Neuronal stem cell (in vitro differentiated cells): ENCODE data around the gene MRAP.

Source experiments
- DNase-seq: peaks from one replicate; pipeline ENCODE4 v3.0.0-alpha.2; 2013; ENCODE audit warnings: low spot score
- H2AFZ ChIP-seq: one replicate; pipeline ENCODE4 v1.6.1; 2013; ENCODE audit warnings: mild to moderate bottlenecking, low read length, inconsistent platforms
- H2AK5ac ChIP-seq: 2 replicates; pipeline ENCODE4 v1.6.1; 2013; ENCODE audit warnings: low read depth, mild to moderate bottlenecking, inconsistent platforms, low read length, moderate library complexity, mixed read lengths
- H2BK120ac ChIP-seq: 2 replicates; pipeline ENCODE4 v1.6.1; 2013; ENCODE audit warnings: low read depth, mild to moderate bottlenecking, inconsistent platforms, low read length, moderate library complexity, mixed read lengths
- H2BK12ac ChIP-seq: one replicate; pipeline ENCODE4 v1.6.1; 2013; ENCODE audit warnings: low read length, inconsistent platforms
- H2BK15ac ChIP-seq: 2 replicates; pipeline ENCODE4 v1.6.1; 2013; ENCODE audit warnings: mild to moderate bottlenecking, low read length, inconsistent platforms, mixed read lengths
- H2BK5ac ChIP-seq: one replicate; pipeline ENCODE4 v1.6.1; 2013; ENCODE audit warnings: inconsistent platforms, mild to moderate bottlenecking, low read length, moderate library complexity
- H3K14ac ChIP-seq: one replicate; pipeline ENCODE4 v1.6.1; 2013; ENCODE audit warnings: low read length, inconsistent platforms
- H3K18ac ChIP-seq: 2 replicates; pipeline ENCODE4 v1.6.1; 2013; ENCODE audit warnings: low read length, inconsistent platforms
- H3K23ac ChIP-seq: 2 replicates; pipeline ENCODE4 v1.6.1; 2013; ENCODE audit warnings: low read depth, mild to moderate bottlenecking, mixed read lengths, low read length, inconsistent platforms; ENCODE audit not compliant: poor library complexity
- H3K27ac ChIP-seq: replicated peaks from 3 replicates; pipeline ENCODE4 v1.5.1; 2013; ENCODE audit warnings: low read length, inconsistent platforms
- H3K27me3 ChIP-seq, 3 experiments: 2 replicates each; pipeline ENCODE4 v1.6.1; 2013; ENCODE audit warnings: low read length in 3 of 3, mild to moderate bottlenecking in 2 of 3, inconsistent platforms in 1 of 3, low read depth in 1 of 3, mixed read lengths in 1 of 3, moderate library complexity in 1 of 3; ENCODE audit not compliant: control insufficient read depth in 3 of 3, insufficient read depth in 3 of 3
- H3K36me3 ChIP-seq, 2 donors: replicated peaks in 1 of 2; 2 replicates each; pipeline ENCODE4 v1.6.1; 2013; ENCODE audit warnings: low read length in 2 of 2; ENCODE audit not compliant: control insufficient read depth in 2 of 2, insufficient read depth in 2 of 2
- H3K4ac ChIP-seq: 2 replicates; pipeline ENCODE4 v1.6.1; 2013; ENCODE audit warnings: inconsistent platforms, mild to moderate bottlenecking, low read length, moderate library complexity
- H3K4me1 ChIP-seq, 2 donors: 1 replicate in 1 of 2; 2 replicates in 1 of 2; pipeline ENCODE4 v1.6.1; 2013; ENCODE audit warnings: low read length in 2 of 2, low read depth in 1 of 2; ENCODE audit not compliant: control insufficient read depth in 2 of 2, insufficient read depth in 1 of 2
- H3K4me2 ChIP-seq: one replicate; pipeline ENCODE4 v1.6.1; 2013; ENCODE audit warnings: mild to moderate bottlenecking, low read length, inconsistent platforms; ENCODE audit not compliant: insufficient read depth, poor library complexity, severe bottlenecking
- H3K4me3 ChIP-seq, 2 donors: 2 replicates each; pipeline ENCODE4 v1.5.1; 2013; ENCODE audit warnings: low read length in 2 of 2, mild to moderate bottlenecking in 2 of 2, inconsistent platforms in 1 of 2, moderate library complexity in 1 of 2
- H3K79me1 ChIP-seq: one replicate; pipeline ENCODE4 v1.6.1; 2013; ENCODE audit warnings: low read depth, mild to moderate bottlenecking, inconsistent platforms, low read length, moderate library complexity
- H3K9ac ChIP-seq: one replicate; pipeline ENCODE4 v1.6.1; 2013; ENCODE audit warnings: mild to moderate bottlenecking, low read depth, low read length, inconsistent platforms; ENCODE audit not compliant: poor library complexity
- H3K9me3 ChIP-seq, 2 donors: replicated peaks in 1 of 2; 2 replicates each; pipeline versions ENCODE3 to v1.6.1; 2013; ENCODE audit warnings: low read length in 2 of 2, mild to moderate bottlenecking in 2 of 2, inconsistent platforms in 1 of 2, low read depth in 1 of 2, mixed read lengths in 1 of 2, moderate library complexity in 1 of 2; ENCODE audit not compliant: control insufficient read depth in 2 of 2, insufficient read depth in 1 of 2
- H4K8ac ChIP-seq: one replicate; pipeline ENCODE4 v1.6.1; 2013; ENCODE audit warnings: low read depth, mild to moderate bottlenecking, inconsistent platforms, low read length, moderate library complexity
- H4K91ac ChIP-seq: one replicate; pipeline ENCODE4 v1.6.1; 2013; ENCODE audit warnings: low read length, low read depth, mild to moderate bottlenecking, inconsistent platforms; ENCODE audit not compliant: poor library complexity
- WGBS, 2 donors: extraction: QIAGEN DNeasy Blood & Tissue Kit; methylation state at CpG; one replicate each; pipeline ENCODE4 v1.1.7; 2013; ENCODE audit warnings: missing lambda C conversion rate in 2 of 2, mixed read lengths in 1 of 2; ENCODE audit not compliant: insufficient read length in 2 of 2, insufficient replicate concordance in 1 of 2; ENCODE audit errors: extremely low coverage in 2 of 2; 5-methylcytosine and 5-hydroxymethylcytosine counted together

MRAP gene

DNA sequence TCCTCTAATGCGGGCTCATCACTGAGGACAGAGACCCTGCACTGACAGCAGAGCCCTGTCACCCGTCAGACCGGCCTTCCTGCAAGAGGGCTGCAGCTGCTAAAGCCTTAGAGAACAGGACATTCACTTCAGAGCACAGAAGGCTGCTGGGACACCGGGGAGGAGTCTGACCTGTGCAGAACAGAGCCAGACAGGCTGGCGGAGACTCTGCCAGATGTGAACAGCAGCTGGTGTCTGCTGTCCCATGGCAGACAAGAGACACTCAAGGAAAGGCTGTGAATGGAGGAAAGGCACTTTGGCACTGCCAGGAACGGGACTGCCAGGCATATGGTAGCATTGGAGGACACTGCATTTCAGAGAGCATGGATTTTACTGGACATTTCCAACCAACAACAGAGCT is 21.4 kb downstream of the MRAP start:
- Histone ChIP-seq H3K4me3 (no peak overlapping the region), H3K18ac (no peak overlapping the region), H3K23ac (no peak overlapping the region), H2BK12ac (no peak overlapping the region), H3K14ac (no peak overlapping the region), H2AK5ac (no peak overlapping the region), H2AFZ (no peak overlapping the region), H3K79me1 (no peaks in the 10 kb centered on the region), H3K9me3 (no peaks in the 10 kb centered on the region), H3K4ac (no peak overlapping the region), H2BK15ac (no peak overlapping the region), H4K8ac (no peak overlapping the region), H3K36me3 (peaks cover 54 to 98% of the 10 kb centered on the region in 2 donors), H3K27me3 (no peaks in the 10 kb centered on the region), H4K91ac (no peak overlapping the region), H2BK5ac (no peak overlapping the region), H3K9ac (no peak overlapping the region), H3K27ac (no peak overlapping the region), H3K4me2 (no peak overlapping the region), H3K4me1 (peaks cover 0 to 3% of the 10 kb centered on the region in 2 donors), H2BK120ac (no peak overlapping the region)
- no CpG with 5 or more reads among the region's 6 CpGs for WGBS, 2 donors
- no peak for DNase-seq

DNA sequence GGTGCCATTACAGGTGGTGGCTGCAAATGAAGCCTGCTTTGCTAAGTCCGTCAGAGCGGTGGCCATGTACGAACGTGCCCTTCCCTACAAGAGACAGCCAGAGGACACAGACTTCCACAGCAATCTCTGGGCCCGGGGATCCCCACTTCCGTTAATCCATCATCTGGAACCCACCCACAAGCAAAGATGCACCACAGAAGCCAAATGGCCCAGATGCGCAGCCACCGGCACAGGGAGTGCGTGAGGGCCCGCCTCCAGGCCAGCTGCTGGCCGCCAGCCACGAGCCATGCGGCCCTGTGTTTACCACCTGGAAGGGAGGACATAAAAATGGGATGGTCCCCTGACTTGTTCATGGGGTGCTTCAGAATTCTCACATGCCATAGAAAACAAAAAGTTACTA is 22.1 kb downstream of the MRAP start:
- Histone ChIP-seq H2AFZ (no peak overlapping the region), H3K79me1 (peaks cover 2% of the 10 kb centered on the region), H3K27me3 (no peaks in the 10 kb centered on the region), H3K27ac (no peak overlapping the region), H3K4me3 (no peak overlapping the region), H2AK5ac (no peak overlapping the region), H2BK120ac (no peak overlapping the region), H3K9ac (no peak overlapping the region), H2BK5ac (no peak overlapping the region), H3K36me3 (peaks cover 56 to 100% of the 10 kb centered on the region in 2 donors), H4K91ac (no peak overlapping the region), H3K23ac (no peak overlapping the region), H4K8ac (no peak overlapping the region), H3K4me2 (no peak overlapping the region), H3K4me1 (peaks cover 0 to 3% of the 10 kb centered on the region in 2 donors), H3K18ac (no peak overlapping the region), H3K9me3 (no peaks in the 10 kb centered on the region), H3K4ac (no peak overlapping the region), H3K14ac (no peak overlapping the region), H2BK15ac (no peak overlapping the region), H2BK12ac (no peak overlapping the region)
- no peak for DNase-seq
- no CpG with 5 or more reads among the region's 13 CpGs for WGBS, 2 donors

DNA sequence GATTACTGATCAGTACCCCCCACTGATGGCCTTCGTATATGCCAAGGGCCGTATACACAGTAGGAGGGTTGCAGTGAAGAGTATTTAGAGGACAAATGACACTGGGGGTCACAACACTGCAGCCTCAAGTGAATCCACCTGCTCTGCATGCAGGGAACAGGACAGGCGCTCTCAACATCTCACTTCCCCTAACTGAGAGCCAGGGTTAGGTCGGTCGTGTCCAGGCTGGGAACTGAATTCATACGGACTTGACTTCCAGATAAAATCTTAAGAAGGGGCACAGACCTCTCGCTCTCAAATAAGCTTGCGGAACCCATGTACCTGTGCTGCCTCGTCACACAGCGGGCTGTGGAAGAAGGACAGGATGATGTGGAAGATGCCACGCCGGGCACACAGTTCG is 22.8 kb downstream of the MRAP start:
- no peak overlapping the region for H3K4me3 ChIP-seq
- no peaks in the 10 kb centered on the region for H3K27me3 ChIP-seq
- no peak overlapping the region for H3K9ac ChIP-seq
- H3K27ac ChIP-seq, result no peak overlapping the region
- peaks cover 0 to 2% of the 10 kb centered on the region in 2 donors for H3K9me3 ChIP-seq
- H3K14ac ChIP-seq, result no peak overlapping the region
- peaks cover 0 to 3% of the 10 kb centered on the region in 2 donors for H3K4me1 ChIP-seq
- no peak overlapping the region for H4K8ac ChIP-seq
- peaks cover 53 to 100% of the 10 kb centered on the region in 2 donors for H3K36me3 ChIP-seq
- H3K18ac ChIP-seq, result no peak overlapping the region
- H2AK5ac ChIP-seq, result no peak overlapping the region
- no CpG with 5 or more reads among the region's 13 CpGs for WGBS, 2 donors
- no peak overlapping the region for H2BK120ac ChIP-seq
- no peak overlapping the region for H2BK12ac ChIP-seq
- H3K23ac ChIP-seq, result no peak overlapping the region
- no peak overlapping the region for H4K91ac ChIP-seq
- H2BK5ac ChIP-seq, result no peak overlapping the region
- DNase-seq, result no peak
- no peak overlapping the region for H3K4me2 ChIP-seq
- H3K79me1 ChIP-seq, result peaks cover 2% of the 10 kb centered on the region
- H2AFZ ChIP-seq, result no peak overlapping the region
- no peak overlapping the region for H3K4ac ChIP-seq
- H2BK15ac ChIP-seq, result no peak overlapping the region

DNA sequence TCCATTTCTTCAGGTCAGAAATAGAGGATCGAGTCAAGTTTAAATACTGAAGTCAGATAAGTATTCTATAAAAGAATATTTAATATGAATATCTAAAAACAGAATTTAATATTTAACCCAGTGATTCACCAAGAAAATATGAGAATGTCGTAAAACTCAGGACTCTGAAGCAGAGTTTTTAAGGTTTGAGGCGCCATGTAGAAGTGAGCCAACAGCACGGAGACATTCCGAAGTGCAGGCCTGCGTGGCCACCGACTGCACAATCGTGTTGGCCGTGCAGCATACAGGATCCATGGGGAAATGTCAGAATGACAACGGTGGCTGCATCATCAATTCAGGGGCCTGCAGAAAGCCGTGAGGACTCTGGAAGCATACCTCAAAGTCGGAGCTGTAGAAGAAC is 23.4 kb downstream of the MRAP start:
- no peak overlapping the region for H3K9ac ChIP-seq
- H4K91ac ChIP-seq, result no peak overlapping the region
- H3K9me3 ChIP-seq, result peaks cover 0 to 4% of the 10 kb centered on the region in 2 donors
- no peak overlapping the region for H2BK120ac ChIP-seq
- H2AK5ac ChIP-seq, result no peak overlapping the region
- no peak overlapping the region for H2BK5ac ChIP-seq
- H3K14ac ChIP-seq, result no peak overlapping the region
- H3K4me2 ChIP-seq, result no peak overlapping the region
- H3K36me3 ChIP-seq, result peaks cover 51 to 99% of the 10 kb centered on the region in 2 donors
- DNase-seq, result no peak
- no peak overlapping the region for H3K4ac ChIP-seq
- H2BK12ac ChIP-seq, result no peak overlapping the region
- peaks cover 2% of the 10 kb centered on the region for H3K79me1 ChIP-seq
- no peak overlapping the region for H3K27ac ChIP-seq
- no peak overlapping the region for H2BK15ac ChIP-seq
- H2AFZ ChIP-seq, result no peak overlapping the region
- no CpG with 5 or more reads among the region's 12 CpGs for WGBS, 2 donors
- no peak overlapping the region for H3K18ac ChIP-seq
- peaks cover 0 to 3% of the 10 kb centered on the region in 2 donors for H3K4me1 ChIP-seq
- H3K23ac ChIP-seq, result no peak overlapping the region
- H3K4me3 ChIP-seq, result no peak overlapping the region
- H4K8ac ChIP-seq, result no peak overlapping the region
- no peaks in the 10 kb centered on the region for H3K27me3 ChIP-seq
